Spleen (tissue), 7 donors: Measurements from ENCODE around the gene KLHL21.

Experiments used
- POLR2A ChIP-seq, 3 donors: fragments of 450-650 bp; IDR thresholded peaks; one replicate each; pipeline ENCODE4 v1.5.1; 2017; ENCODE audit warnings: antibody characterized with exemption in 3 of 3, mild to moderate bottlenecking in 1 of 3
- POLR2AphosphoS5 ChIP-seq, 3 donors: sonication (generic); formaldehyde crosslinking; IDR thresholded peaks; one replicate each; pipeline ENCODE4 v1.5.1; 2017; ENCODE audit warnings: antibody characterized with exemption in 3 of 3
- TF ChIP-seq, protein P1 (sequence below), 11 experiments: fragments of 200-600 bp in 7 of 11; fragments of 450-650 bp in 4 of 11; sonication (generic) in 4 of 11; IDR thresholded peaks in 8 of 11; conservative IDR thresholded peaks in 3 of 11; 1 replicate in 7 of 11; 2 replicates in 4 of 11; pipeline versions ENCODE4 v1.4.0 to v1.8.0; 2016 to 2021; ENCODE audit warnings: antibody characterized with exemption in 11 of 11, inconsistent platforms in 4 of 11, mild to moderate bottlenecking in 1 of 11
- donor health status: DM: no; HTN: no; CAD: no; lungs with moderate emphysema.
- donor health status: DM: no; HTN: no; CAD: no.
- donor health status: DM: no; HTN: no; CAD: no.

DNA sequence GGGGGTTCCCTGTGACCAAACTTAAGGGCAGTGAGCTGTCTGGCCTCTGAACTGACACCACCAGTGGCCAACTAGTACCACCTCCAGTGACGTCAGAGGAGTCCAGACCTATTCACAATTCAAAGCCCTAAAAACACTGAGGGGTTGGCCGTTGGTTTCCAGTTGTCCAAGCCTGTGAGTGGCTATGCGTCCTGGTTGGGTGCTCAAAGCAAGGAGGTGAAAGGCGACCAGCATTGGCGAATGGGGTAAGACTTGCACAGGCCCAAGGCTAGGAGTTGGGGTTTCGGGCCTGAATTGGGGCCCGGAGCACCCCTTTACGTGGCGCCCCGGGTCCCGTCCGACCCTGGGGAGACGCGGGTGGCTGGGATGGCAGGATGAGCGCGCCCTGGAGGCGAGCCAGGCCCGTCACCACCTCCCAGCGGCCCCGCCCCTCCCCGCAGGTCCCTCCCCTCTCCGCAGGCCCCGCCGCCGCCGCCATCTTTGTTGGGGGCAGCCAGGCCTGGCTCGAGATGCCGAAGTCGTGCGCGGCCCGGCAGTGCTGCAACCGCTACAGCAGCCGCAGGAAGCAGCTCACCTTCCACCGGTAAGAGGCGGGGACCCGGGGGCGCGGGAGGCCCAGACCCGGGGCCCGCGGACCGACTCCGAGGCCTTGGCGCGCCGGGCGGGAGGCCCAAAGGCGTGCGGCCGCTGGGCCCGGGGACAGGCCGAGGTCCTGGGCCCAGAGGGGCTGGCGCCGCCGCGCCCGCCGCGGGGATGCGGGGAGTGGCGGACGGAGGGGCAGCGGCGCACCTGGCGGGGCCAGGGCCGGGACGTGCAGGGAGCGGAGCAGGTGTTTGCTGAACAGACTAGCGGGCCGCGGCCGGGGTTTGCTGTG is 22.3 kb upstream of the KLHL21 start, which contains the start of gene THAP3:
- peak in 1 of 3 donors; percentile 23 for TF ChIP-seq POLR2A (IDR thresholded peaks at IDR 0.05)
- TF ChIP-seq, protein P1, sequence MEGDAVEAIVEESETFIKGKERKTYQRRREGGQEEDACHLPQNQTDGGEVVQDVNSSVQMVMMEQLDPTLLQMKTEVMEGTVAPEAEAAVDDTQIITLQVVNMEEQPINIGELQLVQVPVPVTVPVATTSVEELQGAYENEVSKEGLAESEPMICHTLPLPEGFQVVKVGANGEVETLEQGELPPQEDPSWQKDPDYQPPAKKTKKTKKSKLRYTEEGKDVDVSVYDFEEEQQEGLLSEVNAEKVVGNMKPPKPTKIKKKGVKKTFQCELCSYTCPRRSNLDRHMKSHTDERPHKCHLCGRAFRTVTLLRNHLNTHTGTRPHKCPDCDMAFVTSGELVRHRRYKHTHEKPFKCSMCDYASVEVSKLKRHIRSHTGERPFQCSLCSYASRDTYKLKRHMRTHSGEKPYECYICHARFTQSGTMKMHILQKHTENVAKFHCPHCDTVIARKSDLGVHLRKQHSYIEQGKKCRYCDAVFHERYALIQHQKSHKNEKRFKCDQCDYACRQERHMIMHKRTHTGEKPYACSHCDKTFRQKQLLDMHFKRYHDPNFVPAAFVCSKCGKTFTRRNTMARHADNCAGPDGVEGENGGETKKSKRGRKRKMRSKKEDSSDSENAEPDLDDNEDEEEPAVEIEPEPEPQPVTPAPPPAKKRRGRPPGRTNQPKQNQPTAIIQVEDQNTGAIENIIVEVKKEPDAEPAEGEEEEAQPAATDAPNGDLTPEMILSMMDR (IDR thresholded peaks at IDR 0.05 in 8 of 11, conservative IDR thresholded peaks at IDR 0.05 in 3 of 11) = peak in 8 of 11 experiments; percentile 7 to 66 (median 38)
- TF ChIP-seq POLR2AphosphoS5 (IDR thresholded peaks at IDR 0.05) = peak; percentile 72 to 86 (median 84)
